RKO (cell line): ENCODE results near the gene TAMALIN.
A peak's percentile ranks its signal among the peaks of the same experiment; 100 is the strongest.

Experiments
- DNase-seq: peaks from one replicate; pipeline ENCODE4 v3.0.0-alpha.2; 2016; ENCODE audit warnings: low spot score

TAMALIN gene

DNA sequence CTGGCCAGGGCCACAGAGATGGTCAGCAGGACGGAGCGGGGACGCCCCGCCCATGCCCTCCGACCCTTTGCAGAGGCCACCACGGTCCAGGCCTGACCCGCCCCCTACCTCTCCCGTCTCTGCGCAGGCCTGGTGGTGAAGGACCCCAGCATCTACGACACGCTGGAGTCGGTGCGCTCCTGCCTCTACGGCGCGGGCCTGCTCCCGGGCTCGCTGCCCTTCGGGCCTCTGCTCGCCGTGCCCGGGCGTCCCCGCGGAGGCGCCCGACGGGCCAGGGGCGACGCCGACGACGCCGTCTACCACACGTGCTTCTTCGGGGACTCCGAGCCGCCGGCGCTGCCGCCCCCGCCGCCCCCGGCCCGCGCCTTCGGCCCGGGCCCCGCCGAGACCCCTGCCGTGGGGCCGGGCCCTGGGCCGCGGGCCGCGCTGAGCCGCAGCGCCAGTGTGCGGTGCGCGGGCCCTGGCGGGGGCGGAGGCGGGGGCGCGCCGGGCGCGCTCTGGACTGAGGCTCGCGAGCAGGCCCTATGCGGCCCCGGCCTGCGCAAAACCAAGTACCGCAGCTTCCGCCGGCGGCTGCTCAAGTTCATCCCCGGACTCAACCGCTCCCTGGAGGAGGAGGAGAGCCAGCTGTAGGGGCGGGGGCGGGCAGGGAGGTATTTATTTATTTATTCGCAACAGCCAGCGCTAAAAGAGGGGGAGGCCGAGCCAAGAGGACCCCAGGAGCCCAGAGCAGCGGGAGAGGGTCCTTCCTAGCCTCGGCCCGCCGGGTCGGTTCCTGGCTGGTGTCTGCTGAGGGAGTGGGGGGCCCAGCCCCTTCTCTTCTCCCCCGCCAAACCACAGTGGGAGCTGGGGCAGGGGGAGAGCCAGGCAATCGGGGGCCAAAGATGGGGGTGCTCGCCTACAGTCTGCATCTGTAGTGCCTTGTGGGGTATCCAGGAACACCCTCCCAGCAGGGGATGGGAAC, 8.1 kb downstream of the TAMALIN start:
- no peak for DNase-seq

DNA sequence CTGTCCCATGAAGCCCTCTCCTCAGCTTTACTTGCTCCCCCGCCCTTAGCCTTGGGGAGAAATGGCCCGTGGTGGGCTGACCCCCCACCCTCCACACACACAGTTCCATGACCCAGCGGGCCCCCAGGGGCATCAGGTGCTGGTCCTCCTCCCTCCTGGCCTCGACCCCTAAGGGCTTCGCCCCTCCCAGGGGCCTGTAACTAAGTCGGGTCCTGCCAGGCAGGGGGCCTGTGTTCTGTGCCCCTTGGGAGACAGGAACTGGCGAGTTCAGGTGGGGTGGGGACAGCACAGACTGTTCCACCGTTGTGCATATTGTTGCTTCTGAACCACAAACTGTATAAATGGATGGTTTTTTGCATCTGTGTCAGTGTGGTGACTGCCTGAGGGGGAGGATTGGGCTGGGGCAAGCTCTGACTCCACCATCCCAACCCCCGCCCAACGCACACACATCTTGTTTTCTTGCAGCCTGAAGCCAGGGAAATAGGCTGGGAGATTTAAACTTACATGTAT, 8.8 kb downstream of the TAMALIN start:
- no peak for DNase-seq

DNA sequence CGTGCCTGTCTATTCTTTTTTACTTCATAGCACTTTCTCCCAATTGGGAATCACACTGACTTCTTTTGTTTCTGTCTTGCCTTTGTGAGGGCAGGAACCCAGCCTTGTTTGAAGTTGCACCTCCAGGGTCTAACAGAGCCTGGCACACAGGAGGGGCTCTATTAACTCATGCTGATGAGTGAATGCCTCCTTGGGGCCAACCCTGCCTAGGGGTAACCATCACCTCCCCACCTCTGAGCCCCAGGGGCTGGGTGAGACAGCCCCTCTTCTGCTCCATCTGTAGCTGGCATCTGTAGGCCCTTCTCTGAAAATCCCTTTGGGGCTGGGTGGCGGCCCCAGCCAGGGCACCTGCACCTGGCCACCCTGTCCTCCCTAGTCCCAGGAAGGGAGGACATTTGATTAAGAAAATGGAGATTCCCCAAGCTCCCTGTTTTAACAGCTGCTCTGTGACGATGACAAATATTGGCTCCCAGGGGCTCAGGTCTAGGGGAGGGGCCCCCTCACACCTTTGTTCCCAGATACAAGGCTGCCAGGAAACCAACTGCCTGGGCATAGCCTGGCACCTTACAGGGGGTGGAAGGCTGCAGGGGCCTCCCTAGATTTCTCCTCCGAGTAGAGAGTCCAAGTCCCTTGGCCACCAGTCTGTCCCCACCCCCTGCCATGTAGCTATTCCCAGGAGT, 11.8 kb downstream of the TAMALIN start:
- DNase-seq, result no peak

DNA sequence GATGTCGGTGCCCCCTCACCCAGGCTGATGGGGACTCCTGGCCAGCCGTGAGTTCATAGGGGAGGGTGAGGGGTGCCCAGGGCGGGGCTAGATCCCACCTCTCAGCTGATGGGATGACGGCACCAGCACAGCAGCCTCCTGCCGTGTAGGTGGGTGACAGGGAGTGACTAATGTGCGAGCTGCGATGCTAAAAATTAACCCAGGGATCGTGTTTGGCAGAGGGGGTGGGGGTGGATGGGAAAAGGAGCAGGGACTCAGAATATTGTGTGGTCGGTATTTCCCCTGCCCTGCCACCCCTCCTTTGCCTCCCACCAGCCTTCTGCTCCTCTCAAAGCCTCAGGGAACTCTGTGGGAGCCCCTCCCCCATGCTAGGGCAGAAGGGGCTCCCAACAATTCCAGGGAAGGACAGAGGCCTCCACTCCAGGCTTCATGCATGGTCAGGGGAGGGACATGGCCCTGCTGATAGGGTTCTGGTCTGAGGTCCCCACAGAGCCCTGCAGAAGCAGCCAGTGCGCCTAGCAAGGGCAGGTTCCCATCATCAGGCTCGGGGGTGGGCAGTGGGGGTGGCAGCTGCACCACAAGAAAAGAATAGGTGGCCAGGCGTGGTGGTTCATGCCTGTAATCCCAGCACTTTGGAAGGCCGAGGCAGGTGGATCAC, 12.5 kb downstream of the TAMALIN start:
- DNase-seq, result no peak

DNA sequence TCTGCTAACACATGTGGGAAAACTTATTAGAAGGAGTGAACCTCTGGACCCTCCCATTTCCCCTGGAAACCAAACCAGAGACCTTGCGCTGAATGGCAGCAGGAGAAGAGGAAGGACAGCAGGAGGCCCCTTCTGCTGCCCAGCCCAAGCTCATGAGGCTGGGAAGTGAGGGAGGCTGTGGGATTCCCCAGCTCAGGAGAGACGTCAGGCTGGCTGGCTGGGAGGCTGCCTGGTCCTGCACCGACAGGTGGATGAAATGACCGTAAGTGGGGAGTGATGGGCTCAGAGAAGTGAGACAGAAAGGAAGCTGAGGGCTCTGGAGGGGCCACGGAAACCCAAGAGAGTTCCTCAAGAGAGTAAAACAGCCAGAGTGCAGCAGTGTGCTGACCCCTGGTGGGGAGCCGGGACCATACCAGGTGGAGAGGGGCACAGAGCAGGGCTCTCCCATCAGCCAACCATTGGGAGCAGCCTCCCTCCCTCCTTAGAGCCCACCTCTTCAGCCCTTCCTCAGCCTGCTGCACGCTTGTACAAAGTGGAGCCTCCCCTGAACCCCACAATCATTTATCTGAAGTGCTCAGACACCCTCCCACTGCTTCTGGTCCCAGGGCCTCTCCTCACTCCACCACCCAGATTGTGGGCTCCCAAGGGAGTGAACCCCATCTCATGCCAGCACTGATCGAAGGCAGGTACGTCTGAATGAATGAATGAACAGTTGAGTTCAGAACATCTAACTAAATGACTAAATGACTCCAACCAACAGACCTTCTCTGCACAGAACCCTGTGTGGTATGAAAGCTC, 14.0 kb downstream of the TAMALIN start:
- peak; percentile 28 for DNase-seq

DNA sequence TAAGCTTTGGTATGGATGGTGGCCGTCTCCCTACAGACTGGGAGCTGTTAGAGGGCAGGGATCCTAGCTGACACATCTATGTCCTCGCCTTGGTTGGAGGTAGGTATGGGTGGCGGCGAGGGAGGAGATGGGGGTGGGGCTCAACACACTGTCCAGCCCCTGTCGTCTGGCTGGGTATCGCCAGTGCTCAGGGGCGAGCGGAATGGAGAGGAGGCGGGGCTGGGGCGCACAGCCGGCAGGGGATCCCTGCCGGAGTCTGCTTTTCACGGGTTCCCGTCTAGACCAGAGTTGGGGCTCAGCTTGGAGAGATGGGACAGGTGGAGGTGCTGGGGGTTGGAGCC, 16.1 kb downstream of the TAMALIN start:
- DNase-seq, result no peak

DNA sequence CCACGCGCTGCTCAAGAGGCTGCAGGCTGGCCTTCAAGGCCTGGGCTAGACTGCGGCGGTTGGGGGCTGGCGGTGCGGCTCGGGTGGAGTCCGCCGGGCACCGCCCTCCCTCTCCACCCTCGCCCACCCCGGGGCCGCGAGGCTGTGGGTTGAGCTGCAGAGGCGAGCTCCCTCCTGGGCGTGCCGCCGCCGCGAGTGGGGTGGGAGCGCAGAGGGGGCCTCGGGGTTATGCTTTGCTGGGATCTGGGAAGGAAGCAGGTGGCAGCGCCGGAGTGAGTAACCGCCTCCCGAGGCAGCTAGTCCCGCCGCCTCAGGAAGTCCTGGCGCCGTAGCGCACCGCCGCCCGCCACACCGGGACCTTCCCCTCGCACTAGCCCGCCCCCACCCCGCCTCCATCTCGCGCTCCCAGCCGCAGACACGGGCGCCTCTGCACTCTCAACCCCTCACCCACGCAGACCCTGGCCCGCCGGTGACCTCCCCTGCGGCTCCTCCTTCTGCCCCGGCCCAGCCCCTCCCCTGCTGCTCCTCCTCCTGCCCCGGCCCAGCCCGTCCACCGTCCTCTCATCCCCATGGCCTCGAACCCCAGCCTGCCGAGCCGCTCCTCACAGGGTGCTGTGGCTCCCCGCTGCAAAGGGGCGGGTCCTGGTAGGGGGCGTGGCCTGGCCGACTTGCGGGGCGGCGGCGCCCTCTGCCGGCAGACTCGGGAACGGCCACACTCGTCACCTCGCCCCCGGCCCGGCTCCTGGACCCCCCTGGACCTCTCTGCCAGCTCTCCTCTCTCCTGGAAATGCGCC, 16.6 kb downstream of the TAMALIN start:
- peak; percentile 81 for DNase-seq

DNA sequence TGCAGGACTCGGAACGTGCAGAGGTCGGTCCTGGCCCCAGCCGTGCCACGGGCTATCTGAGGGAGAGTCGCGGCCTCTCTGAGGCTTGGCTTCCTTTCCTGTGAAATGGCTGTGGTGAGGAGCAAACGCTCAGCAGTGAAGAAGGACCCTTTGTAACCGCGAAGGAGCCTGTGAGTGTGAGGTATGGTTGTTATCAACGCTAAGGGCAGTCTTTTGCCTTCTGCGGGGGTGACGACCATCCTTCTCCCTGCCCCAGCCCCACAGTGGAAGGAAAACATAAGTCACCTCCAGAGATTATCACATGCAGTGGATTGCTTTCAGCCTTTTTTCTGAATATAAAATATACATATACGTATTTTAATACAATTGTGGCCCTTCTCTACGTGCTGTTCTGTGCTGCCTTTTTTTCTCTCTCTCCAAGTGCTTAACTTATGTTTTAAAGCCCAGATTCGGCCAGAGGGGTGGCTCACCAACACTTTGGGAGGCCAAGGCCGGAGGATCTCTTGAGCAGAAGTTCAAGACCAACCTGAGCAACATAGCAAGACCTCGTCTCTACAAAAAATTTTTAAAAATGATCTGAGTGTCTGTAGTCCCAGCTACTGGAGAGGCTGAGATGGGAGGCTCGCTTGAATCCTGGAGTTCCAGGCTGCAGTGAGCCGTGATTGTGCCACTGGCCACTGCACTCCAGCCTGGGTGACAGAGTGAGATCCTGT, 17.4 kb downstream of the TAMALIN start:
- DNase-seq, result no peak

DNA sequence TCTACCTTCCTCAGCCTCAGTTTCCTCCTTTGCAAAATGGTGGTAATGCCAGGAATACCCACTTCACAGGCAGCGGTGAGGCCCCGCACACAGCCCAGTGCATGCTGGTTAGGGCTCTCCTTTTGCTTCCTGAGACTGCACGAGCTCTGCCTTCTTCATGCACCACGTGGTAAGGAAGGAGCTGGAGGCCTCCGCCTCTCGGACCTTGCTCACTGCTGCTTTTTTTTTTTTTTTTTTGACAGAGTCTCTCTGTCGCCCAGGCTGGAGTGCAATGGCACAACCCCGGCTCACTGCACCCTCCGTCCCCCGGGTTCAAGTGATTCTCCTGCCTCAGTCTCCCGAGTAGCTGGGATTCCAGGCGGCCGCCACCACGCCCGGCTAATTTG, 18.1 kb downstream of the TAMALIN start:
- DNase-seq, result no peak

DNA sequence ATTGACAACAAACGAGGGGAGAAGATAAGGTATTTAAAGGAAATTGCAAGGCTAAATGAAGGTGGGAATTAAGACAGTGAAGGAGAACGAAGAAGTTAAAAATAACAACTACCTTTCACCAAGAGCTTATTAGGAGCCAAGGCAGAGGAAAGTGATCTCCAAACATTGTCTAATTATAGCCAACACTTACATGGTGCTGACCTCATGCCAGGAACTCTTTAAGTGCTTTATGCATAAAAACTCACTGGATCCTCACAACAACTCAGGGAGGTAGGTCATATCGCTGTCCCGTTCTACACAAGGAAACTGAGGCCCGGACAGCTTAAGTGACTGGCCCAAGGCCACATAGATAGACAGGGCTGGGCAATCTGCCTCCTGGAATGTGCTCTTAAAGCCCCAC, 19.5 kb downstream of the TAMALIN start:
- no peak for DNase-seq

DNA sequence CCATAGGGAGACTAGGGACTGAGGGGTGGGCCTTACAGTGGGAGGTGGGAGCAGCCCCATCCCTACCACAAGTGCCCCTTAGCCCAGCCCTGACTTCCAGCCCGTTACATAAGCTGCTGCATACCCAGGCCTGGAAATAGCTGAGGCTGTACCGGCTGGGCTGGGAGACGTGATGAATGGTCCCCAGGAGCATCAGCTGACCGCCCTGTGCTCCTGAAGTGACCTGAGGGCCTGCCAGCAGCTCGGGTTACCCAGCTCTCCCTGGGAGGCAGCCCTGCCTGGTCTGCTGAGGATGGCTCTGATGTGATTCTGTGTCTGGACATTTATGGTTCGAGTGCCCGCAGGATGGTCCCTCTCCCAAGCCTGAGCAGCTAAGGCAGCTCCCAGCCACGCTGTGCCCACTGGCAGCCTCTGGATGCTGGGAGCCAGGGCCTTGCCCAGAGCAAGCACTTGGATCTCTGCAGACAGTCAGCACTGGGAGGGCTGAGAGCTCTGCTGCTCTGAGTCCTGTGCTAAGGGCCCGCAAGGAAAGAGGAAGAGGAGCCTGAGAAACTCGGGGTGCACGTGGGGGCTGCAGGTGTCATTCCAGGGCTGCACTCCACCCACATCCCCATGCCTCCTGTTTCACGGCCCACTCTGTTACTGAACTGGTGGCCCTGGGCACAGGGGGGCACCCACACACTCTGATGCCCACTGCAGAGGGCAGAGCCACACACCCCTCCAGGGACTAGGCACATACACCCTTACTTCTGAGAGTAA, 20.5 kb downstream of the TAMALIN start:
- no peak for DNase-seq

DNA sequence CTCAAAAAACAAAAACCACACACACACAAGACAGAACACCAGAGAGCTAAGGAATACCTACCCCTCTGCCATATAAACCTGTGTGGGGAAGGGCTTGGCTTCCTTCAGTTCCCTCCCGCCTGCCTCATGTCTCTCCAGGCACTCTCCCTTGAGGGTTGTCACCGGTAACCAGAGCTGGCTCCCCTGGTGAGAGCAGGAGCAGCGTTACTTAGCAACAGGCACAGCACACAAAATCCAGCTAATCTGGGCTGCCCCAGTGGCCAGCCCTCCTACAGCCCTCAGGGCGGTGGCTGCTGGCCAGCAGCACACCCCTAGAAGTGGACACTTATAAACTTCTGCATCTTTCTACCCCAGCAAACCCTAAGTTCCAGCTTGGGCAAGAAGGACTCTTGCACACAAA, 22.9 kb downstream of the TAMALIN start:
- peak; percentile 35 for DNase-seq

DNA sequence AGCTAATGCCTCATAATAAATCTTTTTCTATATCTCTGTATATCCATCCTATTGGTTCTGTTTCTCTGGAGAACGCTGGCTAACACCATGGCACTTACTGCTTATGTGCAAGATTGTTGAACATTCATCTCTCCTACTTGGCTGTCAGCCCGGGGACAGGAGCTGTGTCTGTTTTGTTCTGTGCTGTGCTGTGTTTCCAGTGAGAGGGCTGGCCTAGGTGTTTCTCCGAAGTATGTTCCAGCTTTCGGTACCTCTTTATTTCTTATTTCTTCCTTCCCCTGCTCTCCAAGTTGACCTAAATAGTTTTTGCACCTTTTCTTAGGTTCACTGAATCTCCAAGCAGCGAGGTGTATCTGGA, 25.7 kb downstream of the TAMALIN start:
- DNase-seq, result no peak

DNA sequence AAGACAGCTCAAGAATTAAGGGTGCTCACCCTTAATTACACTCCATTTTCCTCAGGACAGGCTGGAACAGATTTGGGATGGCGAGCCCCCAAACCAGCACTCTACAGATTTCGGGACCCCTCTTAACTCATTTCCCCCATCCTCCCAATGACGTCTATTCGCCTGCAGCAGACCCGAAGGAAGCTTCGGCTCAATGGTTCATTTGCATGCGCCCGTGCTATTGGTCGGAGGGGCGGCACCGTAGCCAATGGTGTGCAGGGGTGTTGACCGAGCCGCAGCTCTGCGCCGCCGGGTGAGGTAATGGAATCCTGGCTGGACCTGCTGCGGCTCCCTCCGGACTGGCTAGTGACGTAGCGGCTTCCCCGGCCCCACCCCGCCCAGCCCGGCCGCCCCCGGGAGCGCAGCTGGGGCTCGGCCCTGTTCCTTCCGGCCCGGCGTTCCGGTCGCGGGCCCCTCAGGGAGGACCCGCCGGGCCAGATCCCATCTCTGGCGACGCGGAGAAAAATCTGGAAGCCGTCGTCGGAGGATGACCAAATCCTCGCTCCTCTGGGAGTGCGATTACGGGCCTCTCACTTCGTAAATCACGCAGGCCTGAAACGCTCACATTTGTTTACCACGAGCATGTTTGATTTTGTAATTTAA, 26.2 kb downstream of the TAMALIN start:
- DNase-seq, result peak; percentile 97

DNA sequence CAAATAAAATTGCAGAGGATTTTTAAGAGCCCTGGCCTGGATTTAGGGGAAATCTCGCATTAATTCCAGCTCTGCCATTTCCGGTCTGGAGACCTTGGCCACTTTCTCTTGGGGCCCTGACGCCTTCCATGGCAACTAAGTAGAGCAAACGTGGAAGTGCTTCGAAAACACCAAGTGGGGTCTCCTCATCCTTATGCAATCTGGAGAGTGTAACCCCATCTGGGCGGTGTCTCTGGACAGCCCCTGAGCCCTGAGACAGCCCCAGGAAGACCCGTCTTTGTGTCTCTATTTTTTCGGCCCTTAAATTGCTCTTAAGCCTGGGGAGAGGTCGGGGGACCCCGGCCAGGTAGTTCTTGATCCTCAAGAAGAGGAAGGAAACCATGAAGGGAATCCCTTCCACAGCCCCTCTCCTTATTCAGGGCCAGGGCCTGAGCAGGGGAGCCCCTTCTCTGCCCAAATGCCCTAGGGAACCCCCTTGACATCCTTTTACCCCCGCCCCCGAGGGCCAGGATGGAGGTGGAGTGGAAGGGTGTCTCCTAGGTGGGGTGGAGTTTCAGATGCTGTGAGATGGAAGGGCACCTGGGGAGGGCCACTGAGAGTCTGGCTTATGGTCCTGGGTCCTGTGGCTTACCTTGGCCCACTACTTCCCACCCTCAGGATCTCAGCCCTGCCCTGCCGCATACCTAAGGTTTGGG, 26.8 kb downstream of the TAMALIN start:
- no peak for DNase-seq

DNA sequence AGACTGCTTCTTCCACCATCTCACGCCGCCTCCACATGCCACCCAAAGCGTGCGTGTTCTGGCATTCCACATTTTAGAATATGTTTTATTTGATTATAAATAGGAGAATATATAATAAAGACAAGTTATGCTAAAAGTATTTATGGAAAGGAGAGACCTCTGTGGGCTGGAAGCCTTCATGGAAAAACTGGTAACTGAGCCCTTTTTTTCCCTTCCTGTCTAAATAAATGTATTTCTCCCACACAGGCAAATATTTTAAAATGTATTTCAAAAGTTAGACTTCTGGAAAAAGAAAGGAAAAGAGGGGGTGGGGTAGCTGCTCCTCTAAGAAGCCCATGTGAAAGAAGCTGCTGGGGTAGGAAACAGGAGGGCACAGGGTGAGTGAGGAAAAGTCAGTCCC, 28.4 kb downstream of the TAMALIN start:
- DNase-seq, result no peak

DNA sequence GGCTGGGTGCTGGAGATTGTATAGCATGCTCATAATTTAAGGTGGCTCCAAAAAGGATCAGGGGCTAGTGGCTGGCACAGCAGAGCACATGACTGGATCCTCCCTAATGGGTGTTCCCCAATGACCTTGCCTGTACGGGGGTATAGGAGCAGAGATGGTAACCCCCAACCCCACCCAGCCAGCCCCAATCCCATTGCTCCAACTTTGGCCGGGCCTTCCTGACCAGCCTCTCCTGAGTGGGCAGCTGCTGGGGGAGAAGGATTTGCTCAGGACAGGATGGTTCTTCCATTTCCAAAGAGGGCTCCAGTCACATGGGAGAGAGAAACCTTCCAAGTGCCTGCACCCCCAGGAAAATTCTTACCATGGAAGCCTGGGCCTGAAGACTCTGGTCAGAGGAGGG, 29.2 kb downstream of the TAMALIN start:
- DNase-seq, result no peak

DNA sequence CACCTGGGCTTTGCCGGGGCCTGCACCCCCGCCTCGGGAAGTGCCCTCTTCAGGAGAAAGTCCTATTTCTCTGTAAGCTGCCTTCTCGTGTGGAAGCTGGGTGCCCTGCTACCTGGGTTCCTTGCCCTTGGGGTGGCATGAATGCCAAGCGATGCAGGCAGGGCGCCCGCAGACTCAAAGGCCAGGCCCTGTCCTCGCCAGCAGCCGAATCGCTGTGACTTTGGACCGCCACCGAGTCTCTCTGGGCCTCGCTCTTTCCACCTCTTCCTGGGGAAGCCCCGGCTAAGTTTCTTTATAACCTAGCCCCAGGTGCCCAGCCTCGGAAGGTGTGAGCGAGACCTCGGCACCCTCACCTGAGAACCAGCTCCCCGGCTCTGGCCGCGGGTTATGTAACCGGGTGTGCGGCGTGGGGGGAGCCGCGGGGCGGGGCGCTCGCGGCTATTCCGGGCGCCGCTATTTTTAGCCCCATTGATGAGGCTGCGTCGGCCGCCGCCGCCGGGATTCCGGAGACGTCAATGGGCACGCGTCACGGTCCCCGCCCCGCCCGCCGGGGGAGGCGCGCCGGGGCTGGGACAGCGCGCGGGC, 29.9 kb downstream of the TAMALIN start:
- peak; percentile 77 for DNase-seq
